PC-3 (cell line): Measurements from ENCODE around the gene GLDC. TPM values are rescaled to one million over a fixed set of nuclear protein-coding genes. Genes with fewer than 3 reads are reported as not detected.

Experiments used
- ATAC-seq: fragments of 200-7000 bp; cut with Tn5 transposase; 2 replicates; pipeline ENCODE4 v1.9.1; 2020; ENCODE audit warnings: mild to moderate bottlenecking, moderate library complexity
- BruUV-seq: library from RNA; stranded (reverse); fragments of 400-500 nt; replicated peaks from 2 replicates; lab custom pipeline; 2021; lab: Mats Ljungman, UMichigan
- CTCF ChIA-PET: fragments of 300-600 bp; sonication (Branson Sonifier 250); formaldehyde crosslinking; loops from one replicate; lab custom pipeline; 2022; ENCODE audit warnings: antibody characterized with exemption; lab: Charles Lee
- POLR2A ChIA-PET: fragments of 300-600 bp; sonication (Branson Sonifier 250); formaldehyde crosslinking; loops from one replicate; lab custom pipeline; 2022; ENCODE audit warnings: antibody characterized with exemption; ENCODE audit not compliant: unreplicated experiment; lab: Charles Lee
- DNase-seq: peaks from one replicate; pipeline ENCODE4 v3.0.0-alpha.2; 2015
- H2AFZ ChIP-seq: fragments of 300-600 bp; sonication (generic); 2 replicates; pipeline ENCODE4 v1.6.0; 2016; ENCODE audit warnings: antibody characterized with exemption, low read length
- H3F3A ChIP-seq: fragments of 300-600 bp; sonication (generic); one replicate; pipeline ENCODE4 v1.6.0; 2017; ENCODE audit warnings: antibody characterized with exemption, low read length, control low read depth, mild to moderate bottlenecking; ENCODE audit not compliant: unreplicated experiment
- H3K27ac ChIP-seq: fragments of 300-600 bp; sonication (generic); 2 replicates; pipeline ENCODE4 v1.5.1; 2016; ENCODE audit warnings: mild to moderate bottlenecking, low read length
- H3K27me3 ChIP-seq: fragments of 300-600 bp; sonication (generic); 2 replicates; pipeline ENCODE4 v1.6.1; 2016; ENCODE audit warnings: low read length, mixed read lengths
- H3K36me3 ChIP-seq: fragments of 300-600 bp; sonication (generic); 2 replicates; pipeline ENCODE4 v1.6.1; 2016; ENCODE audit warnings: low read depth, mixed run types, low read length, mixed read lengths
- H3K4me1 ChIP-seq: fragments of 300-600 bp; sonication (generic); 2 replicates; pipeline ENCODE4 v1.5.1; 2016; ENCODE audit warnings: low read length; ENCODE audit not compliant: insufficient read depth
- H3K4me2 ChIP-seq: fragments of 300-600 bp; sonication (generic); 2 replicates; pipeline ENCODE4 v1.6.0; 2016; ENCODE audit warnings: low read length
- H3K4me3 ChIP-seq: fragments of 300-600 bp; sonication (generic); 2 replicates; pipeline ENCODE4 v1.5.1; 2016; ENCODE audit warnings: mild to moderate bottlenecking, low read length, mixed read lengths
- H3K79me2 ChIP-seq: fragments of 300-600 bp; sonication (generic); 2 replicates; pipeline ENCODE4 v1.6.1; 2017; ENCODE audit warnings: low read length, mixed read lengths
- H3K9ac ChIP-seq: fragments of 300-600 bp; sonication (generic); 2 replicates; pipeline ENCODE4 v1.6.0; 2016; ENCODE audit warnings: mild to moderate bottlenecking, low read length
- H3K9me2 ChIP-seq: fragments of 300-600 bp; sonication (generic); replicated peaks from 2 replicates; pipeline ENCODE4 v1.6.1; 2016; ENCODE audit warnings: mixed run types, low read length, mixed read lengths
- H3K9me3 ChIP-seq: fragments of 300-600 bp; sonication (generic); 2 replicates; pipeline ENCODE4 v1.6.1; 2016; ENCODE audit warnings: low read length, mixed read lengths
- H4K20me1 ChIP-seq: fragments of 300-600 bp; sonication (generic); 2 replicates; pipeline ENCODE4 v1.6.1; 2016; ENCODE audit warnings: low read length, mixed read lengths
- EZH2 ChIP-seq: fragments of 300-600 bp; sonication (generic); IDR thresholded peaks from one replicate; pipeline ENCODE4 v1.6.1; 2017; ENCODE audit warnings: antibody characterized with exemption, mild to moderate bottlenecking, low read length; ENCODE audit not compliant: unreplicated experiment
- EZH2phosphoT487 ChIP-seq: fragments of 300-600 bp; sonication (generic); IDR thresholded peaks from 2 replicates; pipeline ENCODE4 v1.6.1; 2018; ENCODE audit warnings: mild to moderate bottlenecking, antibody characterized with exemption, low read length, borderline replicate concordance
- intact Hi-C: fragments of 100-400 bp; cut with micrococcal nuclease; formaldehyde crosslinking; loops from 2 replicates; pipeline ENCODE4 v1.9.0; 2023
- total RNA-seq: library from RNA; depleted of rRNA; stranded (reverse); fragments of >200 nt; gene quantifications from 2 replicates; pipeline ENCODE4 v1.2.3, GENCODE V29; 2014
- TF ChIP-seq, protein P1 (sequence below): fragments of 300-600 bp; sonication (generic); conservative IDR thresholded peaks from 2 replicates; pipeline ENCODE4 v1.5.1; 2017; ENCODE audit warnings: antibody characterized with exemption, low read depth, mild to moderate bottlenecking, low read length

Gene GLDC
- total RNA-seq, 1 experiment from 2014 or later = 8.1 TPM

DNA sequence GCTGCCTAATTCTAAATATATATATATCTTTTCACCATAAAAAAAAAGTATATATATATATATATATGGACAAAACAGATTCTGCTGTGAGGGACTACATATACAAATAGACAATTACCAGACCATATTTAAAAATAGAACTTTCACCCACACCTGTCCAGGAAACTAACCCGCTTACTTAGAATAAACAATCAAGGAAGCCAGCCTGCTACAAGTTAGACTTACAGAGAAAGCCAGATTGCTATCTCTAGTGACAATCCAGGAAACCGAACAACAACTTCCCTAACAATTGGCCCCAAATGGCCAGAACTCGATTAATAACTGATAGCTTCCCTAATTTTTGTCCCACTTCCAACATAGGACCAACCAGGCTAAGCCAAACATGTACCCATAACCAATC lies 5.9 kb downstream of the GLDC start:
- ChIA-PET POLR2A (no interaction called here), CTCF (no interaction called here)
- Histone ChIP-seq H3K79me2 (no peaks in the 10 kb centered on the region), H3K4me3 (no peak overlapping the region), H3K9ac (no peak overlapping the region), H2AFZ (no peak overlapping the region), H3F3A (no peaks in the 10 kb centered on the region), H3K27me3 (no peaks in the 10 kb centered on the region), H4K20me1 (no peaks in the 10 kb centered on the region), H3K9me3 (no peaks in the 10 kb centered on the region), H3K4me2 (no peak overlapping the region), H3K27ac (no peak overlapping the region), H3K4me1 (no peaks in the 10 kb centered on the region), H3K9me2 (no peaks in the 10 kb centered on the region), H3K36me3 (no peaks in the 10 kb centered on the region)
- intact Hi-C loops = no loop called here
- DNase-seq (no peak), ATAC-seq (no peak)
- TF ChIP-seq EZH2 = no peak
- TF ChIP-seq, protein P1, sequence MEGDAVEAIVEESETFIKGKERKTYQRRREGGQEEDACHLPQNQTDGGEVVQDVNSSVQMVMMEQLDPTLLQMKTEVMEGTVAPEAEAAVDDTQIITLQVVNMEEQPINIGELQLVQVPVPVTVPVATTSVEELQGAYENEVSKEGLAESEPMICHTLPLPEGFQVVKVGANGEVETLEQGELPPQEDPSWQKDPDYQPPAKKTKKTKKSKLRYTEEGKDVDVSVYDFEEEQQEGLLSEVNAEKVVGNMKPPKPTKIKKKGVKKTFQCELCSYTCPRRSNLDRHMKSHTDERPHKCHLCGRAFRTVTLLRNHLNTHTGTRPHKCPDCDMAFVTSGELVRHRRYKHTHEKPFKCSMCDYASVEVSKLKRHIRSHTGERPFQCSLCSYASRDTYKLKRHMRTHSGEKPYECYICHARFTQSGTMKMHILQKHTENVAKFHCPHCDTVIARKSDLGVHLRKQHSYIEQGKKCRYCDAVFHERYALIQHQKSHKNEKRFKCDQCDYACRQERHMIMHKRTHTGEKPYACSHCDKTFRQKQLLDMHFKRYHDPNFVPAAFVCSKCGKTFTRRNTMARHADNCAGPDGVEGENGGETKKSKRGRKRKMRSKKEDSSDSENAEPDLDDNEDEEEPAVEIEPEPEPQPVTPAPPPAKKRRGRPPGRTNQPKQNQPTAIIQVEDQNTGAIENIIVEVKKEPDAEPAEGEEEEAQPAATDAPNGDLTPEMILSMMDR = no peak
- no peak for TF ChIP-seq EZH2phosphoT487
- no TSS peak for BruUV-seq

DNA sequence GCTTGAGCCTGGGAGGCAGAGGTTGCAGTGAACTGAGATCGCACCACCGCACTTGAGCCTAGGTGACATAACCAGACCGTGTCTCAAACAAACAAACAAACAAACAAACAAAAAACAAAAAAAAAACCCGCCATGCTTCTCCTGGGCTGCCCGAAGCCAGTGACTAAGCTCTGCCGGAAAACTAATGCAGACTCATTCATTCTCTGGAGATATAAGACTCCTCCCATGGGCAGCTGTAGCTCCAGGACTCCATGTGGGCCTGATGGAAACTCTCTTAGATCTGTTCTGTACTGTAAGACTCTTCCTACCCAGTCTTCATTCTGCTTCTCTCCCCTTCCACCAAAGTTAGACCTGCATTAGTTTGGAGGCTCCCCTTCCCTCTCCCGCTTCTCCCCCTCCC lies 11.1 kb downstream of the GLDC start:
- Histone ChIP-seq H3K36me3 (no peaks in the 10 kb centered on the region), H3K9ac (no peak overlapping the region), H4K20me1 (no peaks in the 10 kb centered on the region), H3K4me3 (no peak overlapping the region), H3K9me2 (no peaks in the 10 kb centered on the region), H3K27ac (no peak overlapping the region), H3K9me3 (no peaks in the 10 kb centered on the region), H3K4me2 (no peak overlapping the region), H2AFZ (no peak overlapping the region), H3K27me3 (no peaks in the 10 kb centered on the region), H3K4me1 (no peaks in the 10 kb centered on the region), H3F3A (no peaks in the 10 kb centered on the region), H3K79me2 (no peaks in the 10 kb centered on the region)
- no peak for DNase-seq
- no peak for ATAC-seq
- no peak for TF ChIP-seq EZH2
- TF ChIP-seq EZH2phosphoT487 = no peak
- TF ChIP-seq, protein P1 = no peak
- POLR2A ChIA-PET = no interaction called here
- no TSS peak for BruUV-seq
- CTCF ChIA-PET = interaction anchor here (0.5 kb wide), 1 partner anchor 168 kb away, joined by 4 read pairs; no protein-coding TSS in a partner anchor
- intact Hi-C loops = no loop called here

DNA sequence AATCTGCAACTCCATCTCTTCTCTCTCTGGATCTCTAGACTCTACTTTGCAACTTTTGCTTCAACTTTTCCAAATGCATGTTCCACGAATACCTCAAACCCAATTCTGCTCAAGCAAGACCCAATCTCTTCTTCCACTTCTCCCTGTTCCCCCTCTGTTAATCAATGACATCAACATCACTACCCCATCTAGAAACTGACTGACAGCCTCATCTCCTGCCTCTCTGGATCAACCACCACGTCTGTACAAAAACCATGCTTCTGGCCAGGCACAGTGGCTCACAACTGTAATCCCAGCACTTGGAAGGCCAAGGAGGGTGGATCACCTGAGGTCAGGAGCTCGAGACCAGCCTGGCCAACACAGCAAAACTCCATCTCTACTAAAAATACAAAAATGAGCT lies 12.2 kb downstream of the GLDC start:
- TF ChIP-seq EZH2phosphoT487 = no peak
- TF ChIP-seq, protein P1 = no peak
- ChIA-PET CTCF (no interaction called here), POLR2A (no interaction called here)
- no TSS peak for BruUV-seq
- no peak overlapping the region for H3K4me2 ChIP-seq
- H3K27ac ChIP-seq = no peak overlapping the region
- DNase-seq = no peak
- no peaks in the 10 kb centered on the region for H3K79me2 ChIP-seq
- ATAC-seq = no peak
- H3K4me1 ChIP-seq = no peaks in the 10 kb centered on the region
- intact Hi-C loops = no loop called here
- no peaks in the 10 kb centered on the region for H3K9me3 ChIP-seq
- H4K20me1 ChIP-seq = no peaks in the 10 kb centered on the region
- H3F3A ChIP-seq = no peaks in the 10 kb centered on the region
- H3K9ac ChIP-seq = no peak overlapping the region
- no peaks in the 10 kb centered on the region for H3K9me2 ChIP-seq
- no peak overlapping the region for H2AFZ ChIP-seq
- H3K36me3 ChIP-seq = no peaks in the 10 kb centered on the region
- no peaks in the 10 kb centered on the region for H3K27me3 ChIP-seq
- H3K4me3 ChIP-seq = no peak overlapping the region
